Mucosa of descending colon (tissue), 3 donors: ENCODE measurements around the gene CENPO. TPM values are rescaled to one million over a fixed set of nuclear protein-coding genes. Genes with fewer than 3 reads are reported as not detected.

Experiments used
- ATAC-seq: fragments of 200-7000 bp; cut with Tn5 transposase; one replicate; pipeline ENCODE4 v1.9.1; 2020; ENCODE audit warnings: mild to moderate bottlenecking, moderate library complexity
- DNase-seq, 3 donors: peaks; one replicate each; pipeline ENCODE4 v3.0.0-alpha.2; 2020
- H3K36me3 ChIP-seq: fragments of 200-600 bp; one replicate; pipeline ENCODE4 v1.8.0; 2021; ENCODE audit warnings: low read depth, mild to moderate bottlenecking
- H3K4me1 ChIP-seq: fragments of 200-600 bp; one replicate; pipeline ENCODE4 v1.8.0; 2021; ENCODE audit warnings: low read depth, mild to moderate bottlenecking
- H3K4me3 ChIP-seq: fragments of 200-600 bp; one replicate; pipeline ENCODE4 v1.8.0; 2021; ENCODE audit warnings: mild to moderate bottlenecking
- H3K9me3 ChIP-seq: fragments of 200-600 bp; one replicate; pipeline ENCODE4 v1.8.0; 2021; ENCODE audit warnings: mild to moderate bottlenecking
- CTCF ChIP-seq: fragments of 200-600 bp; IDR thresholded peaks from one replicate; pipeline ENCODE4 v1.8.0; 2022; ENCODE audit warnings: antibody characterized with exemption, mild to moderate bottlenecking
- intact Hi-C, 2 donors: fragments of 100-400 bp; cut with DNase I in 1 of 2; cut with micrococcal nuclease in 1 of 2; formaldehyde crosslinking; loops; one replicate each; pipeline versions ENCODE4 v1.11.0 to v1.11.1; 2022; cut with DNase I, micrococcal nuclease
- total RNA-seq, 3 donors: library from RNA; stranded (reverse); fragmentation: NEBNext Ultra II Directional in 2 of 3; extraction: Animal tissue kit (Norgen Biotek cat#: 25700) in 2 of 3; gene quantifications; one replicate each; pipeline versions ENCODE4 v1.2.1 to v1.2.4, GENCODE V29; 2021 to 2023
- donor health status: DM: no; HTN: no; CAD: no; lungs with moderate emphysema.
- donor health status: DM: no; HTN: no; CAD: no.
- donor health status: DM: no; HTN: yes; CAD: no.

CENPO gene
- total RNA-seq, 3 donors from 2014 or later: 6.0 to 15.7 (median 13.4) TPM

GRCh38 chr2:24821433-24821891 lies 28.2 kb downstream of the CENPO start:
- no peaks in the 10 kb centered on the region for H3K36me3 ChIP-seq
- intact Hi-C loops: no loop called here

GRCh38 chr2:24822049-24822706 lies 29.0 kb downstream of the CENPO start:
- ATAC-seq: no peak
- intact Hi-C loops: no loop called here
- Histone ChIP-seq H3K4me3 (no peak overlapping the region), H3K36me3 (no peaks in the 10 kb centered on the region), H3K4me1 (no peaks in the 10 kb centered on the region), H3K9me3 (no peaks in the 10 kb centered on the region)
- peak in 1 of 3 donors; percentile 13 for DNase-seq
- TF ChIP-seq CTCF: no peak

More at GRCh38 chr2:24821433-24821891, 28.2 kb downstream of the CENPO start:
- no peak for ATAC-seq
- H3K4me3 ChIP-seq: no peak overlapping the region
- no peaks in the 10 kb centered on the region for H3K9me3 ChIP-seq
- H3K4me1 ChIP-seq: no peaks in the 10 kb centered on the region
- peak in 1 of 3 donors; percentile 19 for DNase-seq
- TF ChIP-seq CTCF: no peak

GRCh38 chr2:24824071-24824588 lies 30.9 kb downstream of the CENPO start:
- no peak overlapping the region for H3K4me3 ChIP-seq
- intact Hi-C loops: no loop called here
- no peaks in the 10 kb centered on the region for H3K36me3 ChIP-seq
- TF ChIP-seq CTCF: no peak
- H3K9me3 ChIP-seq: no peaks in the 10 kb centered on the region
- H3K4me1 ChIP-seq: no peaks in the 10 kb centered on the region
- peak in 1 of 3 donors; percentile 26 for DNase-seq
- ATAC-seq: no peak

GRCh38 chr2:24824966-24825882 lies 32.0 kb downstream of the CENPO start:
- Histone ChIP-seq H3K36me3 (no peaks in the 10 kb centered on the region), H3K4me1 (no peaks in the 10 kb centered on the region), H3K4me3 (no peak overlapping the region), H3K9me3 (no peaks in the 10 kb centered on the region)
- no peak for ATAC-seq
- TF ChIP-seq CTCF: peak; percentile 10
- intact Hi-C loops: loop anchor here (5.0 kb wide), 2 partner anchors 403 to 418 kb away; no protein-coding TSS in a partner anchor
- DNase-seq: peak in 1 of 3 donors; percentile 29

- intact Hi-C loops: loop anchor here (5.0 kb wide), 2 partner anchors 404 to 419 kb away; no protein-coding TSS in a partner anchor
- DNase-seq (peak in 1 of 3 donors; percentile 36), ATAC-seq (no peak)
- no peaks in the 10 kb centered on the region for H3K9me3 ChIP-seq
- TF ChIP-seq CTCF: no peak
- H3K4me1 ChIP-seq: no peaks in the 10 kb centered on the region
- H3K4me3 ChIP-seq: no peak overlapping the region
- H3K36me3 ChIP-seq: no peaks in the 10 kb centered on the region
Observed at GRCh38 chr2:24825883-24826772, 32.9 kb downstream of the CENPO start.
